GM20431 (cell line): ENCODE results near the gene TOR2A.

Experiments
- in situ Hi-C: fragments of 300-500 bp; cut with MseI, MboI; formaldehyde crosslinking; loops from one replicate; pipeline ENCODE4 v1.15.0; 2020; ENCODE audit warnings: low sequenced_read_pairs; ENCODE audit not compliant: unreplicated experiment

Gene TOR2A

GRCh38 chr9:127682351-127683136, 52.5 kb downstream of the TOR2A start:
- in situ Hi-C loops = no loop called here
